Aorta (tissue), 5 donors: ENCODE results near the gene CISTR. TPM values are rescaled to one million over a fixed set of nuclear protein-coding genes. Genes with fewer than 3 reads are reported as not detected.
A peak's percentile ranks its signal among the peaks of the same experiment; 100 is the strongest.

Experiments used
- ATAC-seq: fragments of 200-7000 bp; cut with Tn5 transposase; one replicate; pipeline ENCODE4 v1.9.1; 2022; ENCODE audit warnings: moderate library complexity; ENCODE audit not compliant: low FRiP score
- DNase-seq, 2 donors: peaks; one replicate each; pipeline ENCODE4 v3.0.0-alpha.2; 2020
- H3K27ac ChIP-seq, 2 donors: one replicate each; pipeline ENCODE4 v1.5.1; 2013; ENCODE audit warnings: low read length in 2 of 2, mild to moderate bottlenecking in 2 of 2, moderate library complexity in 2 of 2, control low read depth in 1 of 2, inconsistent platforms in 1 of 2, low read depth in 1 of 2
- H3K27me3 ChIP-seq, 2 donors: one replicate each; pipeline ENCODE4 v1.6.1; 2013; ENCODE audit warnings: control low read depth in 1 of 2, low read length in 1 of 2, mild to moderate bottlenecking in 1 of 2, moderate library complexity in 1 of 2; ENCODE audit not compliant: insufficient read depth in 2 of 2, control insufficient read depth in 1 of 2
- H3K36me3 ChIP-seq, 2 donors: one replicate each; pipeline ENCODE4 v1.6.1; 2013; ENCODE audit warnings: control low read depth in 1 of 2, low read length in 1 of 2, mild to moderate bottlenecking in 1 of 2; ENCODE audit not compliant: insufficient read depth in 2 of 2, control insufficient read depth in 1 of 2
- H3K4me1 ChIP-seq, 2 donors: one replicate each; pipeline ENCODE4 v1.6.1; 2013; ENCODE audit warnings: low read length in 2 of 2, control low read depth in 1 of 2, mild to moderate bottlenecking in 1 of 2, moderate library complexity in 1 of 2; ENCODE audit not compliant: insufficient read depth in 2 of 2, control insufficient read depth in 1 of 2
- H3K4me3 ChIP-seq, 2 donors: one replicate each; pipeline ENCODE4 v1.5.1; 2013; ENCODE audit warnings: low read length in 2 of 2, control low read depth in 1 of 2, mild to moderate bottlenecking in 1 of 2
- H3K9me3 ChIP-seq: one replicate; pipeline ENCODE4 v1.6.1; 2013; ENCODE audit warnings: mild to moderate bottlenecking, low read length; ENCODE audit not compliant: control insufficient read depth
- WGBS, 2 donors: extraction: QIAGEN DNeasy Blood & Tissue Kit; methylation state at CpG; one replicate each; pipeline ENCODE4 v1.1.7; 2013; 5-methylcytosine and 5-hydroxymethylcytosine counted together
- intact Hi-C, 2 donors: fragments of 100-400 bp; cut with DNase I; formaldehyde crosslinking; loops; one replicate each; pipeline versions ENCODE4 v1.14.2 to v1.15.0; 2022
- polyA plus RNA-seq, 2 donors: library from polyadenylated mRNA; stranded (reverse); fragments of 200-250 nt; gene quantifications; one replicate each; pipeline ENCODE4 v1.2.3, GENCODE V29; 2013
- total RNA-seq, 2 donors: library from RNA; stranded (reverse); fragmentation: NEBNext Ultra II Directional; extraction: Animal tissue kit (Norgen Biotek cat#: 25700); gene quantifications; one replicate each; pipeline ENCODE4 v1.2.1, GENCODE V29; 2021
- donor health status: healthy with polysubstance abuse.
- donor health status: Bipolar disorder and iron deficiency.
- donor health status: DM: no; HTN: no; CAD: no.
- donor health status: DM: no; HTN: no; CAD: no.
- donor health status: DM: yes; HTN: yes; CAD: no.

Gene CISTR
- total and polyA plus RNA-seq, 4 donors, result not detected

- no peak overlapping the region for H3K4me3 ChIP-seq
- intact Hi-C loops, result no loop called here
- no peaks in the 10 kb centered on the region for H3K9me3 ChIP-seq
- 0 to 10% methylated on average over 2 of the region's 2 CpGs for WGBS, 2 donors
- H3K4me1 ChIP-seq, result no peaks in the 10 kb centered on the region
- no peaks in the 10 kb centered on the region for H3K36me3 ChIP-seq
- H3K27me3 ChIP-seq, result no peaks in the 10 kb centered on the region
- DNase-seq (no peak), ATAC-seq (no peak)
- peak overlapping the region in 1 of 2 donors; percentile 1 for H3K27ac ChIP-seq
These were observed 16.2 kb downstream of the CISTR start for GRCh38 chr12:53735556-53735955.

- no peaks in the 10 kb centered on the region for H3K9me3 ChIP-seq
- H3K4me1 ChIP-seq, result no peaks in the 10 kb centered on the region
- no peak overlapping the region for H3K27ac ChIP-seq
- no peaks in the 10 kb centered on the region for H3K27me3 ChIP-seq
- intact Hi-C loops, result no loop called here
- ATAC-seq, result no peak
- DNase-seq, result no peak
- no peaks in the 10 kb centered on the region for H3K36me3 ChIP-seq
- no peak overlapping the region for H3K4me3 ChIP-seq
- WGBS, 2 donors, result 89 to 90% methylated on average over 9 of the region's 9 CpGs
These were observed 17.4 kb downstream of the CISTR start for GRCh38 chr12:53734425-53734824.

- H3K27me3 ChIP-seq, result no peaks in the 10 kb centered on the region
- H3K4me3 ChIP-seq, result no peak overlapping the region
- no peaks in the 10 kb centered on the region for H3K9me3 ChIP-seq
- ATAC-seq, result no peak
- peaks cover 0 to 2% of the 10 kb centered on the region in 2 donors for H3K4me1 ChIP-seq
- H3K36me3 ChIP-seq, result no peaks in the 10 kb centered on the region
- no peak for DNase-seq
- WGBS, 2 donors, result 10 to 12% methylated on average over 5 of the region's 5 CpGs
- intact Hi-C loops, result no loop called here
- H3K27ac ChIP-seq, result peak overlapping the region in 1 of 2 donors; percentile 55
These were observed 18.0 kb downstream of the CISTR start for GRCh38 chr12:53733807-53734200.

GRCh38 chr12:53733051-53733806, 18.6 kb downstream of the CISTR start:
- H3K27ac ChIP-seq, result no peak overlapping the region
- H3K4me1 ChIP-seq, result peaks cover 0 to 4% of the 10 kb centered on the region in 2 donors
- H3K4me3 ChIP-seq, result no peak overlapping the region
- no peaks in the 10 kb centered on the region for H3K36me3 ChIP-seq
- DNase-seq (no peak), ATAC-seq (no peak)
- no peaks in the 10 kb centered on the region for H3K27me3 ChIP-seq
- intact Hi-C loops, result no loop called here
- WGBS, 2 donors, result 91 to 97% methylated on average over 2 of the region's 2 CpGs
- no peaks in the 10 kb centered on the region for H3K9me3 ChIP-seq

GRCh38 chr12:53729644-53730043, 22.1 kb downstream of the CISTR start:
- Histone ChIP-seq H3K27ac (peak overlapping the region in 1 of 2 donors; percentile 47), H3K9me3 (no peaks in the 10 kb centered on the region), H3K4me3 (no peak overlapping the region), H3K4me1 (peaks cover 3 to 9% of the 10 kb centered on the region in 2 donors), H3K27me3 (no peaks in the 10 kb centered on the region), H3K36me3 (no peaks in the 10 kb centered on the region)
- intact Hi-C loops, result no loop called here
- DNase-seq (no peak), ATAC-seq (no peak)

GRCh38 chr12:53728206-53728605, 23.6 kb downstream of the CISTR start:
- H3K4me1 ChIP-seq, result peaks cover 3 to 9% of the 10 kb centered on the region in 2 donors
- H3K4me3 ChIP-seq, result no peak overlapping the region
- intact Hi-C loops, result no loop called here
- H3K27ac ChIP-seq, result peak overlapping the region; percentile 19 to 87
- H3K27me3 ChIP-seq, result no peaks in the 10 kb centered on the region
- WGBS, 2 donors, result 39 to 42% methylated on average over 7 of the region's 7 CpGs
- no peak for ATAC-seq
- no peak for DNase-seq
- H3K36me3 ChIP-seq, result peaks cover 3% of the 10 kb centered on the region in 2 donors
- no peaks in the 10 kb centered on the region for H3K9me3 ChIP-seq

- Histone ChIP-seq H3K4me3 (peak within 1 kb of the TSS; percentile 67 to 98), H3K9me3 (no peaks in the 10 kb centered on the region), H3K36me3 (peaks cover 3% of the 10 kb centered on the region in 2 donors), H3K27me3 (no peaks in the 10 kb centered on the region), H3K27ac (peak within 1 kb of the TSS; percentile 19 to 87), H3K4me1 (peaks cover 3 to 9% of the 10 kb centered on the region in 2 donors)
- DNase-seq (peak; percentile 99), ATAC-seq (peak; percentile 99)
- 0% methylated on average over 38 of the region's 38 CpGs for WGBS, 2 donors
- intact Hi-C loops, result no loop called here
These were observed 24.3 kb downstream of the CISTR start, which contains the start of gene CALCOCO1 for GRCh38 chr12:53727310-53728041. Gene CALCOCO1 (minus strand): TSS chr12:53727452. CDS start chr12:53725242, 2,210 bp downstream.

GRCh38 chr12:53726946-53727309, 24.9 kb downstream of the CISTR start:
- WGBS, 2 donors, result 1% methylated on average over 15 of the region's 15 CpGs
- Histone ChIP-seq H3K27ac (peak overlapping the region in 1 of 2 donors; percentile 19), H3K27me3 (no peaks in the 10 kb centered on the region), H3K4me3 (peak overlapping the region; percentile 67 to 98), H3K9me3 (no peaks in the 10 kb centered on the region), H3K36me3 (peaks cover 3 to 7% of the 10 kb centered on the region in 2 donors), H3K4me1 (peaks cover 3 to 9% of the 10 kb centered on the region in 2 donors)
- intact Hi-C loops, result no loop called here
- DNase-seq (no peak), ATAC-seq (no peak)
